ENCODE results near the gene EDN1. TPM values are rescaled to one million over a fixed set of nuclear protein-coding genes. Genes with fewer than 3 reads are reported as not detected.

EDN1 gene
- polyA plus RNA-seq, 3 donors, result 0.11 to 0.71 TPM; not detected in 1

DNA sequence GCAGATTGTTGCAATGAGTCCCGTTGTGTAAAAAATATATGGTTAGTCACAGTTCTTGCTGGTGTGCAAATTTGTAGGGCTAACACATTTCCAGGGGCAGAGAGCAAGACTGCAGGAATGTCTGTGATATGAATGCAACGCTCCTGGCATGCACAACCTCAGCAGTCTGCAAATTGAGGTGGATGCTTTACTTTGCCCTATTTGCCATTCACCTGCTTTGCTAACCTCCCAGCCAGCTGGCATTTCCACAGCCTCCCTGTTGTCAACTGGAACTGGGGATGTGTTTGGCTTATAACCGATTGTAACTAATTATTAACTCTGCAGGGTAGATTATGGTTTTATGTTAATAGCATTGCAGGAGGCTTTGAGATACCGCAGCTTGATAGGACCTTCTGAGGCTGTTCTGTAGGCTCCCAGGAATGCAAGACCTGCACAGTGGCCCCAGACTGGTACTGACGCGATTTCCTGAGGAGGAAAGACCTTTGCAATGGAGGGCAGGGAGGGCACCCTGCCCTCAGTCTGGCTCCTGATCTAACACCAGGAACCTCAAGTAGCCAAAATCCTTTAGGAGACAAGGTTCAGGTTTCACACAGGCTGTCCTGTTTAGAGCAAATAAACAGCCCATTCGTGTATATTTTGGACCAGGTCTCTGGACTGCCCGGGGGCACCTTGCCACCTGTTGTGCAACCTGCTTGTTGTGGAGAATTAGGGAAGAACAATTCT is 53.4 kb downstream of the EDN1 start:
- TF ChIP-seq, protein P1, sequence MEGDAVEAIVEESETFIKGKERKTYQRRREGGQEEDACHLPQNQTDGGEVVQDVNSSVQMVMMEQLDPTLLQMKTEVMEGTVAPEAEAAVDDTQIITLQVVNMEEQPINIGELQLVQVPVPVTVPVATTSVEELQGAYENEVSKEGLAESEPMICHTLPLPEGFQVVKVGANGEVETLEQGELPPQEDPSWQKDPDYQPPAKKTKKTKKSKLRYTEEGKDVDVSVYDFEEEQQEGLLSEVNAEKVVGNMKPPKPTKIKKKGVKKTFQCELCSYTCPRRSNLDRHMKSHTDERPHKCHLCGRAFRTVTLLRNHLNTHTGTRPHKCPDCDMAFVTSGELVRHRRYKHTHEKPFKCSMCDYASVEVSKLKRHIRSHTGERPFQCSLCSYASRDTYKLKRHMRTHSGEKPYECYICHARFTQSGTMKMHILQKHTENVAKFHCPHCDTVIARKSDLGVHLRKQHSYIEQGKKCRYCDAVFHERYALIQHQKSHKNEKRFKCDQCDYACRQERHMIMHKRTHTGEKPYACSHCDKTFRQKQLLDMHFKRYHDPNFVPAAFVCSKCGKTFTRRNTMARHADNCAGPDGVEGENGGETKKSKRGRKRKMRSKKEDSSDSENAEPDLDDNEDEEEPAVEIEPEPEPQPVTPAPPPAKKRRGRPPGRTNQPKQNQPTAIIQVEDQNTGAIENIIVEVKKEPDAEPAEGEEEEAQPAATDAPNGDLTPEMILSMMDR (IDR thresholded peaks at IDR 0.05), result no peak
- peaks cover 4 to 8% (median 7%) of the 10 kb centered on the region in 3 donors for H3K27me3 Mint-ChIP-seq (ENCODE audit: low read depth in 3 of 3)
- no peaks in the 10 kb centered on the region for H3K36me3 Mint-ChIP-seq
- Histone ChIP-seq H4K20me1 (ENCODE audit: insufficient read depth, low read length) (no peaks in the 10 kb centered on the region), H3K4me1 (ENCODE audit: control insufficient read depth in 1 of 2, insufficient read depth in 2 of 2, low read length in 2 of 2) (peaks cover 22 to 27% of the 10 kb centered on the region in 2 donors), H3K79me2 (ENCODE audit: insufficient read depth, low read length) (no peaks in the 10 kb centered on the region), H3K9me3 (replicated peaks in 1 of 2; ENCODE audit: control insufficient read depth in 1 of 2, insufficient read depth in 1 of 2, low read length in 2 of 2) (no peaks in the 10 kb centered on the region), H3K27ac (ENCODE audit: low read depth in 1 of 2, low read length in 2 of 2) (no peak overlapping the region), H3K4me2 (replicated peaks; ENCODE audit: extremely low read depth, low read length, poor library complexity, severe bottlenecking) (no peak overlapping the region), H3K9ac (ENCODE audit: insufficient read depth, low read length, poor library complexity, severe bottlenecking) (no peak overlapping the region), H2AFZ (ENCODE audit: insufficient read depth, low read depth, low read length, poor library complexity, severe bottlenecking) (no peak overlapping the region), H3K27me3 (ENCODE audit: control insufficient read depth in 2 of 2, insufficient read depth in 2 of 2, low read length in 2 of 2) (no peaks in the 10 kb centered on the region), H3K4me3 (replicated peaks in 1 of 3; ENCODE audit: low read depth in 2 of 3, low read length in 3 of 3) (no peak overlapping the region), H3K36me3 (replicated peaks in 1 of 2; ENCODE audit: control insufficient read depth in 1 of 2, insufficient read depth in 2 of 2, low read length in 2 of 2) (no peaks in the 10 kb centered on the region)
- no peak overlapping the region for H3K4me3 Mint-ChIP-seq
- intact Hi-C loops (cut with micrococcal nuclease), result no loop called here
- peak in 2 of 3 donors; percentile 26 to 29 for DNase-seq
- WGBS (ENCODE audit: insufficient coverage), result 84% methylated on average over 7 of the region's 8 CpGs
- H3K27ac Mint-ChIP-seq, result peak overlapping the region in 1 of 7 donors; percentile 20
- peaks cover 0 to 3% (median 0%) of the 10 kb centered on the region in 7 donors for H3K9me3 Mint-ChIP-seq
- H3K4me1 Mint-ChIP-seq, result peaks cover 28% of the 10 kb centered on the region

DNA sequence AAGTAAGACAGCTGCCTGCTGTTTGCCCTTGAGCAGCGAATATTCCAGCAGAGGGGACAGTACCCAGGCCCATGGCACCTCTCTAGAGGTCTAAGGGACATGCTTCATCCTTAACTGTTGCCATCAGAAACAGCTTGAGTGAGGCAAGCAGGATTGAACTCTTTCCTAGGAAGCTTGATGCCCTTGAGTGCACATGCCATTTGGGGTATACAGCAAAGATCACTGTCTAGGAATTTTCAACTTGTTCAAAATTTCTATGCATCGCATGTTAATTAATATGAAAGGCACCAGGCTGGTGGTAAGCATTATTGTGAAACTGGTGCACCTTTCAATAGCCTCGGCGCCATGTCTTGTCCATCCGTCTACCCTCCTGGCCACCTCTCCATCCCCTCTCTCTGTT is 54.1 kb downstream of the EDN1 start:
- Histone ChIP-seq H3K27me3 (ENCODE audit: control insufficient read depth in 2 of 2, insufficient read depth in 2 of 2, low read length in 2 of 2) (no peaks in the 10 kb centered on the region), H3K27ac (ENCODE audit: low read depth in 1 of 2, low read length in 2 of 2) (no peak overlapping the region), H4K20me1 (ENCODE audit: insufficient read depth, low read length) (no peaks in the 10 kb centered on the region), H2AFZ (ENCODE audit: insufficient read depth, low read depth, low read length, poor library complexity, severe bottlenecking) (no peak overlapping the region), H3K9me3 (replicated peaks in 1 of 2; ENCODE audit: control insufficient read depth in 1 of 2, insufficient read depth in 1 of 2, low read length in 2 of 2) (no peaks in the 10 kb centered on the region), H3K36me3 (replicated peaks in 1 of 2; ENCODE audit: control insufficient read depth in 1 of 2, insufficient read depth in 2 of 2, low read length in 2 of 2) (no peaks in the 10 kb centered on the region), H3K9ac (ENCODE audit: insufficient read depth, low read length, poor library complexity, severe bottlenecking) (no peak overlapping the region), H3K79me2 (ENCODE audit: insufficient read depth, low read length) (no peaks in the 10 kb centered on the region), H3K4me1 (ENCODE audit: control insufficient read depth in 1 of 2, insufficient read depth in 2 of 2, low read length in 2 of 2) (peaks cover 22 to 27% of the 10 kb centered on the region in 2 donors), H3K4me2 (replicated peaks; ENCODE audit: extremely low read depth, low read length, poor library complexity, severe bottlenecking) (no peak overlapping the region), H3K4me3 (replicated peaks in 1 of 3; ENCODE audit: low read depth in 2 of 3, low read length in 3 of 3) (no peak overlapping the region)
- Mint-ChIP-seq H3K9me3 (peaks cover 0 to 3% (median 0%) of the 10 kb centered on the region in 7 donors), H3K36me3 (no peaks in the 10 kb centered on the region), H3K27ac (no peak overlapping the region), H3K4me3 (no peak overlapping the region), H3K4me1 (peaks cover 28% of the 10 kb centered on the region), H3K27me3 (ENCODE audit: low read depth in 3 of 3) (peaks cover 4 to 8% (median 7%) of the 10 kb centered on the region in 3 donors)
- WGBS (ENCODE audit: insufficient coverage), result 100% methylated on average over 4 of the region's 5 CpGs
- intact Hi-C loops (cut with micrococcal nuclease), result no loop called here
- TF ChIP-seq, protein P1 (IDR thresholded peaks at IDR 0.05), result no peak
- DNase-seq, result no peak

Data from CD14-positive monocyte (primary cell).